Astrocyte of the spinal cord (primary cell): ENCODE data around the gene ZNF575.

Experiments used
- DNase-seq: peaks from one replicate; pipeline ENCODE4 v3.0.0; 2011; ENCODE audit warnings: low read depth, low spot score
- H3K4me3 ChIP-seq: 2 replicates; pipeline ENCODE4 v1.5.1; 2011; ENCODE audit warnings: low read depth, mild to moderate bottlenecking, low read length, moderate library complexity
- CTCF ChIP-seq: IDR thresholded peaks from 2 replicates; pipeline ENCODE4 v1.5.1; 2012; ENCODE audit warnings: low read depth, mild to moderate bottlenecking, low read length, inconsistent platforms
- in situ Hi-C: cut with HindIII; loops from 2 replicates; pipeline ENCODE4 v1.10.0; 2017; ENCODE audit warnings: low sequenced_read_pairs

ZNF575 gene

GRCh38 chr19:43501661-43502418, 31.1 kb upstream of the ZNF575 start:
- no peak for DNase-seq
- no peak overlapping the region for H3K4me3 ChIP-seq
- no peak for TF ChIP-seq CTCF
- in situ Hi-C loops: no loop called here

DNA sequence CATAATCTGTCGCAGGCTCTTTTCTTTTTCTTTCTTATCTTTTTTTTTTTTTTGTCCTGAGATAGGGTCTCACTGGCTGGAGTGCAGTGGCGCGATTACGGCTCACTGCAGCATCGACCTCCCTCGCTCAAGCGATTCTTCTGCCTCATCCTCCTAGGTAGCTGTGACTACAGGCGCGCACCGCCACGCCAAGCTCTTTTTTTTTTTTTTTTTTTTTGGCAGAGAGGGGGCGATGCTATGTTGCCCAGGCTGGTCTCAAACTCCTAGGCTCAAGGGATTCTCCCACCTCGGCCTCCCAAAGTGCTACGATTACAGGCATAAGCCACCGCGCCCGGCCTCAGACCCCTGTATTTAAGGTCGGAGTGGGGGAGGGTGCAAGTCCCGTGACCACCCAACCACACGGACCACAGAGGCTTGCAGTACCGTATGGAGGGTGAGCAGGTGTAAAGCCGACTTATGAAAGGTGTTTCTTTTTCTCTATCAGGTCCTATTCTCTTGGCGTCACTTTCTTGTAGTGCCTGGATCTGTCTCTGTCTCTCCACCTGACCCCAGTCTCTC, 30.5 kb upstream of the ZNF575 start:
- DNase-seq: no peak
- no peak overlapping the region for H3K4me3 ChIP-seq
- in situ Hi-C loops: no loop called here
- no peak for TF ChIP-seq CTCF

- DNase-seq: peak; percentile 90
- peak overlapping the region; percentile 78 for H3K4me3 ChIP-seq
- no peak for TF ChIP-seq CTCF
- in situ Hi-C loops: no loop called here
These were observed 29.2 kb upstream of the ZNF575 start for GRCh38 chr19:43503501-43504425.

DNA sequence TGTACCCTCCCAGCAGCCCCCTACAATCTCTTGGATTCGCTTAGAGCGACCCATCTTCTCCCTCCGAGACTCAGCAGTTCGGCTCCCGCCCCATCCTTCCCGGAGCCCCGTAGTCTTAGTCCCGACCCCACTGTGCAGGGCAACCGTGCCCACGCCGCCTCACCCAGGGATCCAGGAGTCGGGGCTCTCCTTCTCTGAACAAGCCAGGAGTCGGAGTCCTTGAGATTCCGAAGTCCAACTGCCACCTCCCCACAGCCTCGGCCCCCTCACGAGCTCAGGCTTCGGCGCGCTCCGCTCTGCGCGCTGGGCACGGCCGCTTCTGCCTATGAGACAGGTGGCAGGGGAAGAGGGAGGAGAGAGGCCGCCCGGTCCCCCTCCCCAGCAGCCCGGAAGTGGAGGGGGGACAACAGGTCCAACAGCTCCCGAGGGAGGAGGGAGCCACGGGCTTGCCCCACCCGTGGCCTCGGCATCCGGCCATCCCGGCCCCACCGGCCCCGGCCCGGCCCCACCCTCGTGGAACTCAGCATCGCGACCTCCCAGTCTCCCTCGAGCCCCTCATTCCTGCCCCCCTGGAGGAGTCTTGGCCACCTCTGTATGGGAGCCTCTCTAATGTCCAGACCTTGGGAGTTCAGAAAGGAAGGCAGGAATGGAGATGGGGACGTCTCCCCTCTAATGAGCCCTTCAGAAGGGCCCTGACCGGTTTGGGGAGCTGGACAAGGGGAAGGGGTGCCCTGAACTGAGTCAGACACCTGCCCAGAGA, 28.4 kb upstream of the ZNF575 start, which contains the start of gene PHLDB3:
Gene PHLDB3, minus strand, starts transcription at position 321 of the 760 bp plus-strand sequence. CDS start 628 bp downstream, outside the sequence.
- no peak for DNase-seq

DNA sequence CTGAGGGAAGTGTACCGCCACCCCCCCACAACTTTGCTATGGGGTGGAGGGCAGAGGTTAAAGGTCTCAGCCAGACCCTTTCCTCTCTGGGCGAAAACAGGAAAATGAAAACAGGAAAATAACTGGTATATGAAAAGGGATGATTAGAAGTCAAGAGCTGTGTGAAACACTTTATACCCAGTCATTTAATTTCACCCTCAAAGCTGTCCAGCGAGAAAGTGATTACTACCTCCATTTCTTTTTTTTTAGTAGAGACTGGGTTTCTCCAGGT, 27.9 kb upstream of the ZNF575 start:
- H3K4me3 ChIP-seq: no peak overlapping the region
- DNase-seq: no peak
- in situ Hi-C loops: no loop called here
- TF ChIP-seq CTCF: no peak

More for the DNA sequence above, 28.4 kb upstream of the ZNF575 start, which contains the start of gene PHLDB3:
- no peak for TF ChIP-seq CTCF
- in situ Hi-C loops: no loop called here
- H3K4me3 ChIP-seq: peak within 1 kb of the TSS; percentile 78

GRCh38 chr19:43505941-43506340, 27.0 kb upstream of the ZNF575 start:
- DNase-seq: no peak
- in situ Hi-C loops: no loop called here
- H3K4me3 ChIP-seq: no peak overlapping the region
- TF ChIP-seq CTCF: no peak
